Fibroblast of lung (primary cell): Measurements from ENCODE around the gene JAKMIP1.

ENCODE experiments used
- EZH2 ChIP-seq: IDR thresholded peaks from 2 replicates; pipeline ENCODE4 v1.5.1; 2012; ENCODE audit warnings: low read length, control low read depth, mild to moderate bottlenecking; ENCODE audit errors: missing control alignments
- TF ChIP-seq, protein P1 (sequence below), 2 donors: IDR thresholded peaks in 1 of 2; conservative IDR thresholded peaks in 1 of 2; 1 replicate in 1 of 2; 2 replicates in 1 of 2; pipeline ENCODE4 v1.5.1; 2011 to 2012; ENCODE audit warnings: low read length in 2 of 2, control low read depth in 1 of 2, inconsistent platforms in 1 of 2, low read depth in 1 of 2, mild to moderate bottlenecking in 1 of 2

DNA sequence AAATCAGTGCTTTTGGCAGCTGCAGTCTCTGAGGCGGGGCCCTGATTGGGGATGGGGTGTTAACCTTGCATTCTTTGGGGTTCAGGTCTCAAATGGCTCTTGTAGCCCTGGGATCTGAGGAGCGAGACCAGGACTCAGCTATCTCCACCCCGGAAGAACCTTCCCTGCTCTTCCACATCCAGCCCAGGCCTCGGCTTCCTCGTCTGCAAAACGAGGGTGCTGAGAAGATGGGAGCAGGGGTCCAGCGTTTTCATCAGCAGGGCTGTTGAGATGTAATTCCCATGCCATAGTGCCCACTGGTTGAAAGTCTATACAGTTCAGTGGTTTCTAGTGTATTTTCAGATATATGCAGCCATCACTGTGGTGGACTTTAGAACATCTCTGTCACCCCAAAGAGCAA, 34.7 kb upstream of the JAKMIP1 start:
- TF ChIP-seq, protein P1, sequence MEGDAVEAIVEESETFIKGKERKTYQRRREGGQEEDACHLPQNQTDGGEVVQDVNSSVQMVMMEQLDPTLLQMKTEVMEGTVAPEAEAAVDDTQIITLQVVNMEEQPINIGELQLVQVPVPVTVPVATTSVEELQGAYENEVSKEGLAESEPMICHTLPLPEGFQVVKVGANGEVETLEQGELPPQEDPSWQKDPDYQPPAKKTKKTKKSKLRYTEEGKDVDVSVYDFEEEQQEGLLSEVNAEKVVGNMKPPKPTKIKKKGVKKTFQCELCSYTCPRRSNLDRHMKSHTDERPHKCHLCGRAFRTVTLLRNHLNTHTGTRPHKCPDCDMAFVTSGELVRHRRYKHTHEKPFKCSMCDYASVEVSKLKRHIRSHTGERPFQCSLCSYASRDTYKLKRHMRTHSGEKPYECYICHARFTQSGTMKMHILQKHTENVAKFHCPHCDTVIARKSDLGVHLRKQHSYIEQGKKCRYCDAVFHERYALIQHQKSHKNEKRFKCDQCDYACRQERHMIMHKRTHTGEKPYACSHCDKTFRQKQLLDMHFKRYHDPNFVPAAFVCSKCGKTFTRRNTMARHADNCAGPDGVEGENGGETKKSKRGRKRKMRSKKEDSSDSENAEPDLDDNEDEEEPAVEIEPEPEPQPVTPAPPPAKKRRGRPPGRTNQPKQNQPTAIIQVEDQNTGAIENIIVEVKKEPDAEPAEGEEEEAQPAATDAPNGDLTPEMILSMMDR (conservative IDR thresholded peaks at IDR 0.05 in 1 of 2, IDR thresholded peaks at IDR 0.05 in 1 of 2; ENCODE audit: low read depth in 1 of 2, low read length in 2 of 2), result no peak
- no peak for TF ChIP-seq EZH2
